GM12878 (cell line): ENCODE results near the gene TDRD9. TPM values are rescaled to one million over a fixed set of nuclear protein-coding genes. Genes with fewer than 3 reads are reported as not detected.

Experiments
- BHLHE40 ChIP-seq, 2 experiments: fragments of 450-650 bp in 1 of 2; IDR thresholded peaks; 2 replicates each; pipeline ENCODE4 v1.6.1; 2011 to 2017; ENCODE audit warnings: low read depth in 2 of 2, borderline replicate concordance in 1 of 2, improper control_type of control experiment in 1 of 2, low read length in 1 of 2, mild to moderate bottlenecking in 1 of 2
- CHD1 ChIP-seq: IDR thresholded peaks from 2 replicates; pipeline ENCODE4 v1.6.1; 2012; ENCODE audit warnings: low read depth, low read length, improper control_type of control experiment
- CREM ChIP-seq: IDR thresholded peaks from 2 replicates; pipeline ENCODE4 v1.6.1; 2014; ENCODE audit warnings: antibody characterized with exemption, low read depth
- CUX1 ChIP-seq: IDR thresholded peaks from 2 replicates; pipeline ENCODE4 v1.6.1; 2012; ENCODE audit warnings: improper control_type of control experiment, low read depth, low read length; ENCODE audit not compliant: insufficient replicate concordance
- E2F4 ChIP-seq: IDR thresholded peaks from 2 replicates; pipeline ENCODE4 v1.6.1; 2012; ENCODE audit warnings: low read depth, low read length, improper control_type of control experiment
- EGR1 ChIP-seq, 2 experiments: IDR thresholded peaks; 1 replicate in 1 of 2; 2 replicates in 1 of 2; pipeline ENCODE4 v1.6.1; 2011 to 2012; ENCODE audit warnings: low read depth in 2 of 2, low read length in 2 of 2, borderline replicate concordance in 1 of 2, mild to moderate bottlenecking in 1 of 2, moderate library complexity in 1 of 2
- MAX ChIP-seq: IDR thresholded peaks from 2 replicates; pipeline ENCODE4 v1.6.1; 2012; ENCODE audit warnings: low read depth, low read length, improper control_type of control experiment
- MEF2B ChIP-seq: fragments of 450-650 bp; IDR thresholded peaks from 2 replicates; pipeline ENCODE4 v1.6.1; 2018; ENCODE audit warnings: mild to moderate bottlenecking, moderate library complexity; ENCODE audit not compliant: partially characterized antibody, poor library complexity, severe bottlenecking
- MTA2 ChIP-seq: fragments of 450-650 bp; IDR thresholded peaks from 2 replicates; pipeline ENCODE4 v1.6.1; 2016; ENCODE audit warnings: low read depth, mild to moderate bottlenecking, moderate library complexity
- MXI1 ChIP-seq: fragments of 150-350 bp; IDR thresholded peaks from 2 replicates; pipeline ENCODE4 v1.6.1; 2011; ENCODE audit warnings: low read depth, mild to moderate bottlenecking, inconsistent platforms, low read length, improper control_type of control experiment
- PML ChIP-seq: IDR thresholded peaks from 2 replicates; pipeline ENCODE4 v1.6.1; 2012; ENCODE audit warnings: low read length, inconsistent platforms
- POLR2AphosphoS5 ChIP-seq: IDR thresholded peaks from 2 replicates; pipeline ENCODE4 v1.6.1; 2011; ENCODE audit warnings: mild to moderate bottlenecking, low read length, inconsistent platforms
- RBBP5 ChIP-seq: fragments of 200-600 bp; sonication (generic); conservative IDR thresholded peaks from 2 replicates; pipeline ENCODE4 v1.6.1; 2016
- SMC3 ChIP-seq: IDR thresholded peaks from 2 replicates; pipeline ENCODE4 v1.6.1; 2011; ENCODE audit warnings: low read length, improper control_type of control experiment, borderline replicate concordance
- SUZ12 ChIP-seq: fragments of 200-600 bp; sonication (generic); IDR thresholded peaks from one replicate; pipeline ENCODE4 v1.6.1; 2018; ENCODE audit warnings: antibody characterized with exemption, mild to moderate bottlenecking; ENCODE audit not compliant: unreplicated experiment
- ZBTB40 ChIP-seq: fragments of 450-650 bp; IDR thresholded peaks from 2 replicates; pipeline ENCODE4 v1.6.1; 2016; ENCODE audit warnings: mild to moderate bottlenecking, moderate library complexity, borderline replicate concordance
- polyA plus RNA-seq, 11 experiments: library from polyadenylated mRNA; depleted of rRNA in 4 of 11; unstranded in 6 of 11; stranded (reverse) in 5 of 11; fragments of >200 nt; fragmentation: Nextera tagmentation in 4 of 11; fragmentation: Illumina TruSeq in 1 of 11; extraction: Ambion mirVana in 4 of 11; extraction: Trizol in 1 of 11; gene quantifications; 1 replicate in 1 of 11; 2 replicates in 10 of 11; pipeline versions ENCODE4 v1.2.1 to v1.2.3, GENCODE V29; 2011 to 2016; ENCODE audit warnings: inconsistent platforms in 2 of 11, missing spikeins in 2 of 11, low read depth in 1 of 11
- total RNA-seq, 4 experiments: library from RNA; depleted of rRNA in 3 of 4; stranded (reverse); fragments of >200 nt in 3 of 4; fragmentation: Illumina TruSeq in 1 of 4; extraction: Trizol in 1 of 4; gene quantifications; 2 replicates each; pipeline versions ENCODE4 v1.2.1 to v1.2.3, GENCODE V29; 2013 to 2021
- TF ChIP-seq, protein P1 (sequence below): fragments of 450-650 bp; IDR thresholded peaks from 2 replicates; pipeline ENCODE4 v1.6.1; 2014; ENCODE audit warnings: mild to moderate bottlenecking

TDRD9 gene
- total and polyA plus RNA-seq, 10 of the 15 experiments (the other 5 are each of a cell fraction or from before 2014, with no cell fraction given) = 0.12 TPM; not detected in 9

DNA sequence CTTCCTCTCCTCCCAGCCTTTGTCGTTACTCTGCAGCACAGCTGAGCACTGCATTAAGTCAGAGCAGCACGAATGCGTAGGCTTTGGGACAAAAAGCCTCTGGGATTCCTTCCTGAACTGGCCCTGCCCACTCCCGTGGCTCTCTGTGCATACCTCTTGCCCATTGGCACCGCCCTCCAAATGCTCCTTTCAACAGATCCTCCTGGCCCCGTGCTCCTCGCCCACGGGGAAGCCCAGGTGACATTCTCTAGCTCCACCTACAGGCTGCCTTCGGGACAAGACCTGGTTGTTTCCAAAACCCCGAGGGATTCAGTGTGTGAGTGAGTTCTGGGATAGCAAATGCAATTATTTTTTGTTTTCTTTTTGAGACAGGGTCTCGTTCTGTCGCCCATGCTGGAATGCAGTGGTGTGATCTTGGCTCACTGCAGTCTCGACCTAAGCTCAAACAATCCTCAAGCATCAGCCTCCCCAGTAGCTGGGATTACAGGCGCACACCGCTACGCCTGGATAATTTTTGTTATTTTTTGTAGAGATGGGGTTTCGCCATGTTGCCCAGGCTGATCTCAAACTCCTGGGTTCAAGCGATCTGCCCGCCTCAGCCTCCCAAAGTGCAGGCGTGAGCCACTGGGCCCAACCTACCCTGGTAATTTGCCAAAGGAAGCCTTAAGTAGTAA lies 17.9 kb upstream of the TDRD9 start (continued):
- TF ChIP-seq ZBTB40 = no peak
- peak in 1 of 2 experiments; percentile 58; a peak in 1 of 4 replicates for TF ChIP-seq BHLHE40 (IDR thresholded peaks at IDR 0.05; ENCODE audit: borderline replicate concordance in 1 of 2, low read depth in 2 of 2, low read length in 1 of 2)
- peak in 1 of 2 experiments; percentile 64; a peak in 1 of 3 replicates for TF ChIP-seq EGR1 (IDR thresholded peaks at IDR 0.05; ENCODE audit: borderline replicate concordance in 1 of 2, low read depth in 2 of 2, low read length in 2 of 2)
- no peak for TF ChIP-seq E2F4
- no peak for TF ChIP-seq CREM
- peak; percentile 70; the same call in 1 of the 2 replicates for TF ChIP-seq SMC3
- TF ChIP-seq MAX = no peak
- TF ChIP-seq SUZ12 = no peak
- TF ChIP-seq CUX1 = no peak
- TF ChIP-seq MTA2 = no peak
- TF ChIP-seq MXI1 = peak; percentile 34; the same call in 1 of the 2 replicates
- TF ChIP-seq RBBP5 = no peak
- no peak for TF ChIP-seq POLR2AphosphoS5
- TF ChIP-seq, protein P1, sequence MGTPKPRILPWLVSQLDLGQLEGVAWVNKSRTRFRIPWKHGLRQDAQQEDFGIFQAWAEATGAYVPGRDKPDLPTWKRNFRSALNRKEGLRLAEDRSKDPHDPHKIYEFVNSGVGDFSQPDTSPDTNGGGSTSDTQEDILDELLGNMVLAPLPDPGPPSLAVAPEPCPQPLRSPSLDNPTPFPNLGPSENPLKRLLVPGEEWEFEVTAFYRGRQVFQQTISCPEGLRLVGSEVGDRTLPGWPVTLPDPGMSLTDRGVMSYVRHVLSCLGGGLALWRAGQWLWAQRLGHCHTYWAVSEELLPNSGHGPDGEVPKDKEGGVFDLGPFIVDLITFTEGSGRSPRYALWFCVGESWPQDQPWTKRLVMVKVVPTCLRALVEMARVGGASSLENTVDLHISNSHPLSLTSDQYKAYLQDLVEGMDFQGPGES = no peak
- no peak for TF ChIP-seq CHD1
- TF ChIP-seq MEF2B = peak; percentile 64
- TF ChIP-seq PML = no peak
